ENCODE measurements around the gene ZBTB20.
A peak's percentile ranks its signal among the peaks of the same experiment; 100 is the strongest.

ZBTB20 gene

DNA sequence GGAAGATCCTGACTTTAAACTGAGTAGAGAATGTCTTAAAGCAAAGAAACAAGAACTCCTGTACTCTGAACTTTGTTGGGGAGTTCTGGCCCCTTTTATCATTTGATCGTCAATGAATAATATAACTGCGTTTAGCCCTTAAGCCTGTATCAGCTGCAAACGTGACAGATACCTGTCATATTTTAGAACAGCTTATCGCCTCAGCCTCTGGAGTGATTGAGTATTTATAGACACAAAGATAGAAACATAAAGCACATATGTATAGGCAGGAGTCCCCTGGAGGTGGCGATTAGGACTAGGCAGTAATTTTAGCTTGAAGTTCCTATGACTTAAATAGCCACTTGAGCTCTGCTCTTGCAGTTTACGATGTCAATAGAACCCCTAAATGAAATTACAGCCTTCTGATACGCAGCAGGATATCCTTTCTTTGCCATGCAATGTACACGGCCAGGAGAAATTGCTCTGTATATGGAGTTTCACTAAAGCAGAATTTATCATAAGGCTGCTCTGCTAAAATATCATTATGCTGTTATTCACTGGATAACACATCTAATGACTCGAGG lies 531.5 kb downstream of the ZBTB20 start:
- no peak for DNase-seq (ENCODE audit: low read depth)
- TF ChIP-seq, protein P1, sequence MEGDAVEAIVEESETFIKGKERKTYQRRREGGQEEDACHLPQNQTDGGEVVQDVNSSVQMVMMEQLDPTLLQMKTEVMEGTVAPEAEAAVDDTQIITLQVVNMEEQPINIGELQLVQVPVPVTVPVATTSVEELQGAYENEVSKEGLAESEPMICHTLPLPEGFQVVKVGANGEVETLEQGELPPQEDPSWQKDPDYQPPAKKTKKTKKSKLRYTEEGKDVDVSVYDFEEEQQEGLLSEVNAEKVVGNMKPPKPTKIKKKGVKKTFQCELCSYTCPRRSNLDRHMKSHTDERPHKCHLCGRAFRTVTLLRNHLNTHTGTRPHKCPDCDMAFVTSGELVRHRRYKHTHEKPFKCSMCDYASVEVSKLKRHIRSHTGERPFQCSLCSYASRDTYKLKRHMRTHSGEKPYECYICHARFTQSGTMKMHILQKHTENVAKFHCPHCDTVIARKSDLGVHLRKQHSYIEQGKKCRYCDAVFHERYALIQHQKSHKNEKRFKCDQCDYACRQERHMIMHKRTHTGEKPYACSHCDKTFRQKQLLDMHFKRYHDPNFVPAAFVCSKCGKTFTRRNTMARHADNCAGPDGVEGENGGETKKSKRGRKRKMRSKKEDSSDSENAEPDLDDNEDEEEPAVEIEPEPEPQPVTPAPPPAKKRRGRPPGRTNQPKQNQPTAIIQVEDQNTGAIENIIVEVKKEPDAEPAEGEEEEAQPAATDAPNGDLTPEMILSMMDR (IDR thresholded peaks at IDR 0.05; ENCODE audit: control insufficient read depth, insufficient read depth, low read depth, low read length, missing control alignments): no peak
- H3K4me3 ChIP-seq (ENCODE audit: control insufficient read depth, low read depth, low read length): no peak overlapping the region

DNA sequence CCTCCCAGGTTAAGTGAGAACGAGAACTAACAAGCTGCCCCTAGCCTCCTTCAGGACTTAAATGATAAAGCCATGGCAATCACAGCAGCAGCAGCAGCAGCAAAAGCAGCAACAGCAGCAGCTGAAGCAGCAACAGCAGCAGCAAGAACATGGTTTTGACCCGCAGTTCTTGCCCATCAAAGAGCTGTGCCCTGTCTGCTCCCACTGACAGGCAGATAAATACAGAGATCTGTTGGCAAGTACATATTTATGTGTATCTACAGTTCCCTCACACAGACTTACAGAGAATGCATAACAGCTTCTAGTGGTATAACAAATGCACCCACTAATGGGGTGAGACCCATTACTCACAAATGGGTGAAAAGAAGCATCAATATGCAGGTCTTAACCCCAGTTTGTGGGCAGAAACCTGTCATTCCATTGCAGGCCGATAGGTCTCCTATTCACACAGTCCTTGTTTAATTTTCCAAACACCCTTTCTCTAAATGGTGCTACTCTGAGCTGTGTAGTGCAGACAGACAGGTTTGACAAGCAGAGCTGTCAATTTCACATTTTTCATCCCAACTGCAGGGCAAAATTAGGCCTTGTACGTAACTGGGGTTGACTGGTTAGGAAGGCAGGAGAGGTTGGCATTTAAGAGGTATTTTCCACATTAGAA lies 537.0 kb downstream of the ZBTB20 start:
- no peak for DNase-seq (ENCODE audit: low read depth)
- TF ChIP-seq, protein P1 (IDR thresholded peaks at IDR 0.05; ENCODE audit: control insufficient read depth, insufficient read depth, low read depth, low read length, missing control alignments): no peak
- H3K4me3 ChIP-seq (ENCODE audit: control insufficient read depth, low read depth, low read length): no peak overlapping the region

DNA sequence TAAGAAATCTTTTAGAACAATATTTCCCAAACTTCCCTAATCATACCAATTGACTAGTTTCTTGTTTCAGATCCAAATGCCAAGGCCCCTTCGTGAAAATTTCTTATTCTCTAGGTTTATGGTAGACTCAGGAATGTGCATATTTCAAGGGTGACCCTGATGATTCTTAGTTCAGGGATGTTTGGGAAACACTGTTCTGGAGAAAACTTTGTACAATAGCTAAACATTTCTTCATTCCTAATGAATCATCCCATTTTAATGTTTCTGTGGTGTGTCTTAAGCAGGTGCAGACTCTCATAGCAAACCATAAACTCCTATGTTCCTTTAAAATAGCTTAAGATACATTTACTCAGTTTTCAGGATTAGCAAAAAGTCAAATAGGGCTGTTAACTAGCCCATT lies 538.8 kb downstream of the ZBTB20 start:
- TF ChIP-seq, protein P1 (IDR thresholded peaks at IDR 0.05; ENCODE audit: control insufficient read depth, insufficient read depth, low read depth, low read length, missing control alignments): no peak
- H3K4me3 ChIP-seq (ENCODE audit: control insufficient read depth, low read depth, low read length): no peak overlapping the region
- peak; percentile 74 for DNase-seq (ENCODE audit: low read depth)

DNA sequence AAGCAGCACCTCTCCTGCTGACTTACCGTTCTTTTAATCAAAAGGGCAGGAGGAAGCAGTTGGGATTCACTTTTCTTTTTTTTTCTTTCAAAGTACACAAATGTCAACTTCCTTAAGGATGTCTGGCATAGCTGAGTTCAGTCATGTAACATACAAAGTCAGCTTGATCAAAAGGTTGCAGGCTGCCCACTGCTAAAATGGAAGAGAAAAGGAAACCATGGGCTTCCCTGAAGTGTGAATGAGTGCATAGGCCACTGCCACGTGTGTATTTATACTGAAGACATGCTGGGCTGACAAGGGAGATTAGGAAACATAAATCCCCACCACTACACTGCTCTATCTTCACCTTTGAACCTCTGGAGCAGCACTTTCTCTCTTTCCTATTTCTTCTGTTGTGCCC lies 540.8 kb downstream of the ZBTB20 start:
- TF ChIP-seq, protein P1 (IDR thresholded peaks at IDR 0.05; ENCODE audit: control insufficient read depth, insufficient read depth, low read depth, low read length, missing control alignments): no peak
- no peak for DNase-seq (ENCODE audit: low read depth)
- no peak overlapping the region for H3K4me3 ChIP-seq (ENCODE audit: control insufficient read depth, low read depth, low read length)

DNA sequence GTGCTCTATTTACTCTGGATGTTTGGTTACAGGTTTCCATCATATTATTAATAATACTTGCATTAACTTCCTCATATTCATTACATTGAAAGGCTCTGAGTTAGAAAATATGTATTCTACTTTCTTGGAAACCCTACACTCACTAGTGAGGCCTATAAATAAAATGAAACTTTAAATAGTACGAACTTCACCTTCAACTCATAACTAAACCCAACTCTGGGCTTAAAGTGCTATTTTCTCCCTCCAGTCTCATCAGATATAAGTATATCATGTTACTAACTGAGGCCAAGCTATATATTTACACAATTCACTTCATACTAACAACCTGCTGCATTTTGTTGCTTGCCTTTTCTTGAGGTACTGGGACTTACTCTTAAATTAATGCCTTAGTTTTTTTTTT lies 546.5 kb downstream of the ZBTB20 start:
- H3K4me3 ChIP-seq (ENCODE audit: control insufficient read depth, low read depth, low read length): no peak overlapping the region
- DNase-seq (ENCODE audit: low read depth): no peak
- TF ChIP-seq, protein P1 (IDR thresholded peaks at IDR 0.05; ENCODE audit: control insufficient read depth, insufficient read depth, low read depth, low read length, missing control alignments): no peak

DNA sequence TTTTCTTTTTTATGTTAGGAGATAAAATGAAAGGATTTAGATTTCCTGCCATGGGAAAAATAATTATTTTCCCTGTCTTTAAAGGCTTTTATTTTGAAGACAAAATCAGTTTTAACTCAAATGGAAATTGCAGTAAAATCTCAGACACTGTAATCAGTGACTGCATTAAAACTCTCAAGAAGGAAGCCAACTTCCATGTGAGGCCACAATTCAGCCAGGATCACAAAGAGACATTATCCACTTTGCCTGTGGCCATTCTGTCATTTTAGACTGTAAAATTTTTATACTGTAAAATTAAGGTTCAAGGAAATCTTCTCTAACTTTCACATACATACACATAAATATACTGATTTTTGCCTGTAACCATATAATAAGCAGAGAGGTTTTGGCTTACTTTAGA lies 549.2 kb downstream of the ZBTB20 start:
- no peak overlapping the region for H3K4me3 ChIP-seq (ENCODE audit: control insufficient read depth, low read depth, low read length)
- DNase-seq (ENCODE audit: low read depth): no peak
- TF ChIP-seq, protein P1 (IDR thresholded peaks at IDR 0.05; ENCODE audit: control insufficient read depth, insufficient read depth, low read depth, low read length, missing control alignments): no peak
